ENCODE measurements around the gene AP3D1. TPM values are rescaled to one million over a fixed set of nuclear protein-coding genes. Genes with fewer than 3 reads are reported as not detected.
A peak's percentile ranks its signal among the peaks of the same experiment; 100 is the strongest.

The AP3D1 gene
- total RNA-seq, 1 experiment from 2014 or later, result 75.5 TPM

DNA sequence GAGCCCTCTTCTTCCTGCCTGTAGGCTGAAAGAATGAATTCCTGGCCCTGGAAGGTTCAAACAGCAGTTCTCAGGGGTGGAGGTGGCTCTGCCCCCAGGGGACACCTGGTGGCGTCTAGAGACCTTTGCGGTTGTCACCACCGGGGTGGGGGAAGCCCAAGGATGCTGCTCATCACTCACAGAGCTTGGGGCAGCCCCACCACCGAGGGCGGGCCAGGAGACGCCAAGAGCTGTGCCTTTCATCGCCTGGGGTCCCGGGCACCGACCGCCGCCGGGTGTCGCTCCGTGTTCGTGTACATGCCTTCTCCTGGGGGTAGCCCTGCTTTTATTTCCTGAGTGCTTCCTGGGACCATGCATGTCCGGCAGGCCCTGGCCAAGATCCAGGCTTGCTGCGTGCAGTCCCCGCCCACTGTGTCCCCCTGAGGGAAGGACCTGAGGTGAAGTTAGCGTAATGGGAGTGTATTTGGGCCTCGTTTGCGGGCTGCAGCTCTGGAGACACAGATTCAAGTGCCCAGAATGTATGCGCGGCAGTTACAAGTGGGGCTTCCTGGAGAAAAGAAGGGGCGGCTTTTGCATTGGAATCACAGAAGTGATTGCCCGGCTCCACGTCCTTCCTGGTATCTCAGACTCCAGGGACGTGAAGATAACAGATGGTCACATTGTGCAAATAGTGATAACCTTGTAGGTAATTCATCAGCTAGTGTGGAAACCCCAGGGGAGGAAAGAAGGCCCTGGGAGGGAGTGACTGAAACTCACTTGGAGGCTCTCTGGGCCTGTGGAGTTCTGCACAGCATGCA, 20.2 kb upstream of the AP3D1 start:
- no TSS peak for BruUV-seq (replicated peaks)
- peaks cover 10% of the 10 kb centered on the region; the same call in 1 of the 2 replicates for H3F3A ChIP-seq (ENCODE audit: insufficient read depth, low read depth)
- intact Hi-C loops (cut with micrococcal nuclease; ENCODE audit: unreplicated experiment), result no loop called here
- DNase-seq, result no peak
- H3K4me1 ChIP-seq (replicated peaks; ENCODE audit: insufficient read depth), result peaks cover 24% of the 10 kb centered on the region
- H3K27ac ChIP-seq, result no peak overlapping the region
- no peak overlapping the region for H3K4me2 ChIP-seq
- TF ChIP-seq EZH2 (IDR thresholded peaks at IDR 0.05; ENCODE audit: low read depth), result no peak
- TF ChIP-seq, protein P1, sequence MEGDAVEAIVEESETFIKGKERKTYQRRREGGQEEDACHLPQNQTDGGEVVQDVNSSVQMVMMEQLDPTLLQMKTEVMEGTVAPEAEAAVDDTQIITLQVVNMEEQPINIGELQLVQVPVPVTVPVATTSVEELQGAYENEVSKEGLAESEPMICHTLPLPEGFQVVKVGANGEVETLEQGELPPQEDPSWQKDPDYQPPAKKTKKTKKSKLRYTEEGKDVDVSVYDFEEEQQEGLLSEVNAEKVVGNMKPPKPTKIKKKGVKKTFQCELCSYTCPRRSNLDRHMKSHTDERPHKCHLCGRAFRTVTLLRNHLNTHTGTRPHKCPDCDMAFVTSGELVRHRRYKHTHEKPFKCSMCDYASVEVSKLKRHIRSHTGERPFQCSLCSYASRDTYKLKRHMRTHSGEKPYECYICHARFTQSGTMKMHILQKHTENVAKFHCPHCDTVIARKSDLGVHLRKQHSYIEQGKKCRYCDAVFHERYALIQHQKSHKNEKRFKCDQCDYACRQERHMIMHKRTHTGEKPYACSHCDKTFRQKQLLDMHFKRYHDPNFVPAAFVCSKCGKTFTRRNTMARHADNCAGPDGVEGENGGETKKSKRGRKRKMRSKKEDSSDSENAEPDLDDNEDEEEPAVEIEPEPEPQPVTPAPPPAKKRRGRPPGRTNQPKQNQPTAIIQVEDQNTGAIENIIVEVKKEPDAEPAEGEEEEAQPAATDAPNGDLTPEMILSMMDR (conservative IDR thresholded peaks at IDR 0.05), result no peak
- H3K4me3 ChIP-seq, result no peak overlapping the region
- ChIA-PET POLR2A (ENCODE audit: unreplicated experiment) (no interaction called here), CTCF (interaction anchor here (0.6 kb wide), 1 partner anchor 29 kb away, joined by 4 read pairs; no protein-coding TSS in a partner anchor)
- peaks cover 93% of the 10 kb centered on the region for H3K79me2 ChIP-seq (ENCODE audit: low read depth)
- no peak overlapping the region for H2AFZ ChIP-seq
- no peaks in the 10 kb centered on the region for H3K36me3 ChIP-seq (ENCODE audit: low read depth)
- no peaks in the 10 kb centered on the region for H3K9me3 ChIP-seq (ENCODE audit: insufficient read depth, low read depth)
- H3K9me2 ChIP-seq (ENCODE audit: insufficient read depth), result no peaks in the 10 kb centered on the region
- no peaks in the 10 kb centered on the region for H3K27me3 ChIP-seq (ENCODE audit: insufficient read depth, low read depth)
- peaks cover 32% of the 10 kb centered on the region for H4K20me1 ChIP-seq (ENCODE audit: insufficient read depth)

DNA sequence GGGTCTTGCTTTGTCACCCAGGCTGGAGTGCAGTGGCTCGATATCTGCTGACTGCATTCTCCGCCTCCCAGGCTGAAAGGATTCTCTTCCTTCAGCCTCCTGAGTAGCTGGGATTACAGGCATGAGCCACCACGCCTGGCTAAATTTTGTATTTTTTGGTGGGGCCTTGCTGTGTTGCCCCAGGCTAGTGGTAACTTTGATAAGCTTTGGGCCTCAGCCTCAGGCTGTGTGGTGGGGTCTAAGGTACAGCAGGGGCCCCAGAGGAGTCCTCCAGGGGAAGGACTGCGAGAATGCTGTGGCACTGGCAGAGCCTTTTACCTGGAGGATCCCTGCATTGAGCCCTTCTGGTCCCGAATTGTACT, 19.6 kb upstream of the AP3D1 start:
- H3K27me3 ChIP-seq (ENCODE audit: insufficient read depth, low read depth), result no peaks in the 10 kb centered on the region
- peaks cover 34% of the 10 kb centered on the region for H4K20me1 ChIP-seq (ENCODE audit: insufficient read depth)
- peaks cover 24% of the 10 kb centered on the region for H3K4me1 ChIP-seq (replicated peaks; ENCODE audit: insufficient read depth)
- intact Hi-C loops (cut with micrococcal nuclease; ENCODE audit: unreplicated experiment), result no loop called here
- no peak overlapping the region for H3K4me2 ChIP-seq
- H2AFZ ChIP-seq, result no peak overlapping the region
- H3K9me2 ChIP-seq (ENCODE audit: insufficient read depth), result no peaks in the 10 kb centered on the region
- no peak for TF ChIP-seq EZH2 (IDR thresholded peaks at IDR 0.05; ENCODE audit: low read depth)
- TF ChIP-seq, protein P1 (conservative IDR thresholded peaks at IDR 0.05), result no peak
- H3K9me3 ChIP-seq (ENCODE audit: insufficient read depth, low read depth), result no peaks in the 10 kb centered on the region
- ChIA-PET CTCF (interaction anchor here (0.6 kb wide), 1 partner anchor 28 kb away, joined by 4 read pairs; no protein-coding TSS in a partner anchor), POLR2A (ENCODE audit: unreplicated experiment) (no interaction called here)
- no peak overlapping the region for H3K27ac ChIP-seq
- H3F3A ChIP-seq (ENCODE audit: insufficient read depth, low read depth), result peaks cover 10% of the 10 kb centered on the region; the same call in 1 of the 2 replicates
- DNase-seq, result no peak
- no peaks in the 10 kb centered on the region for H3K36me3 ChIP-seq (ENCODE audit: low read depth)
- no peak overlapping the region for H3K4me3 ChIP-seq
- H3K79me2 ChIP-seq (ENCODE audit: low read depth), result peaks cover 93% of the 10 kb centered on the region
- no TSS peak for BruUV-seq (replicated peaks)

DNA sequence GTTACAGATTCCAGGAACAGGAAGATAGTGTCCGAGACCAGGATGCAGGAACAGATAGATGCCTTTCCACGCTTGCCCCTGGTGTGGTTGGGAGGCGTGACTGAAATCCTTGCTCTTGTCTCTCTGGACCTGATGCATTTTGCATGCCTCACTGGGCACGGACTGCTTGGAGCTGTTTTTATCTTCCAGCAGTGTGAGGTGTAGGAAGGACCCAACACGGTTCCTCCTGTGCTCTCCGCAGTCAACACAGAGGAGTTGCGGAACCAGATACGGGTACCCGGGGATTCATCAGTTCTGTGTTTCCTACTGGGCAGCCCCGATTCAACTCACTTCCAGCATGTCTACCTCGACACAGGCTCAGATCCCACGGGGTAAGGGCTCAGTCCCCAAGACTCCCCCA, 18.9 kb upstream of the AP3D1 start:
- Histone ChIP-seq H3K36me3 (ENCODE audit: low read depth) (no peaks in the 10 kb centered on the region), H3K79me2 (ENCODE audit: low read depth) (peaks cover 93% of the 10 kb centered on the region), H3F3A (ENCODE audit: insufficient read depth, low read depth) (peaks cover 10% of the 10 kb centered on the region; the same call in 1 of the 2 replicates), H3K27me3 (ENCODE audit: insufficient read depth, low read depth) (no peaks in the 10 kb centered on the region), H3K4me1 (replicated peaks; ENCODE audit: insufficient read depth) (peaks cover 24% of the 10 kb centered on the region), H4K20me1 (ENCODE audit: insufficient read depth) (peaks cover 32% of the 10 kb centered on the region), H3K4me3 (no peak overlapping the region), H2AFZ (no peak overlapping the region), H3K27ac (no peak overlapping the region), H3K9me3 (ENCODE audit: insufficient read depth, low read depth) (no peaks in the 10 kb centered on the region), H3K4me2 (0 out of 2 replicates have a peak overlapping the region, but pooled peaks have one; percentile 73), H3K9me2 (ENCODE audit: insufficient read depth) (no peaks in the 10 kb centered on the region)
- TF ChIP-seq, protein P1 (conservative IDR thresholded peaks at IDR 0.05), result no peak
- no peak for TF ChIP-seq EZH2 (IDR thresholded peaks at IDR 0.05; ENCODE audit: low read depth)
- CTCF ChIA-PET, result no interaction called here
- DNase-seq, result no peak
- BruUV-seq (replicated peaks), result no TSS peak
- intact Hi-C loops (cut with micrococcal nuclease; ENCODE audit: unreplicated experiment), result no loop called here
- POLR2A ChIA-PET (ENCODE audit: unreplicated experiment), result no interaction called here

All from PC-9 (cell line).